ENCODE data around the gene TMEM51. TPM values are rescaled to one million over a fixed set of nuclear protein-coding genes. Genes with fewer than 3 reads are reported as not detected.
A peak's percentile ranks its signal among the peaks of the same experiment; 100 is the strongest.

TMEM51 gene
- total and polyA plus RNA-seq, 9 of the 15 experiments (the other 6 are each of a cell fraction or from before 2014, with no cell fraction given), result 0.06 to 1.4 (median 0.58) TPM

- H3K9me3 ChIP-seq (replicated peaks; ENCODE audit: control insufficient read depth, insufficient read depth, low read depth, low read length), result no peaks in the 10 kb centered on the region
- ATAC-seq, result no peak
- H3K36me3 ChIP-seq (ENCODE audit: control insufficient read depth, insufficient read depth, low read length), result no peaks in the 10 kb centered on the region
- no peak for DNase-seq (ENCODE audit: extremely low read depth in 1 of 4, low spot score in 3 of 4)
- no peak overlapping the region for H3K27ac ChIP-seq (ENCODE audit: extremely low read depth, low read depth, low read length)
- ChIA-PET CTCF (ENCODE audit: low intra/inter-chr PET ratio) (no interaction called here), POLR2A (no interaction called here)
- H3K4me1 ChIP-seq (replicated peaks in 1 of 2; ENCODE audit: control insufficient read depth in 2 of 2, insufficient read depth in 2 of 2, low read length in 2 of 2), result peaks cover 6 to 26% of the 10 kb centered on the region in 2 experiments
- intact Hi-C loops (cut with micrococcal nuclease) (loop anchor here (10.0 kb wide), 1 partner anchor 280 kb away; the partner anchor contains the start of gene CTRC), in situ Hi-C loops (cut with MboI) (no loop called here)
- no peak overlapping the region for H3K9ac ChIP-seq (ENCODE audit: insufficient read depth in 1 of 2, low read depth in 2 of 2, low read length in 2 of 2)
- no peak overlapping the region for H2AFZ ChIP-seq (ENCODE audit: low read depth, low read length)
- no TSS peak for BruUV-seq (replicated peaks)
- no peak overlapping the region for H3K4me3 ChIP-seq
- H3K27me3 ChIP-seq (ENCODE audit: control insufficient read depth in 2 of 2, insufficient read depth in 2 of 2, low read length in 2 of 2), result peaks cover 29 to 95% of the 10 kb centered on the region in 2 experiments
- H3K79me2 ChIP-seq (ENCODE audit: control insufficient read depth, insufficient read depth, low read length), result no peaks in the 10 kb centered on the region
- no peak for FAIRE-seq
- WGBS (ENCODE audit: insufficient coverage, low coverage, missing lambda C conversion rate), result 16% methylated on average over 5 of the region's 5 CpGs
- H4K20me1 ChIP-seq (replicated peaks; ENCODE audit: control insufficient read depth, insufficient read depth, low read length), result 0 out of 2 replicates have a peak, but pooled peaks cover 7% of the 10 kb centered on the region
- H3K4me2 ChIP-seq (ENCODE audit: insufficient read depth, low read length), result no peak overlapping the region
- no peaks in the 10 kb centered on the region for H3K9me1 ChIP-seq (ENCODE audit: control insufficient read depth, insufficient read depth, low read length)
- no peak for TF ChIP-seq HDAC1 (IDR thresholded peaks at IDR 0.05)
- TF ChIP-seq MEF2D (tag; conservative IDR thresholded peaks at IDR 0.05; ENCODE audit: low read depth), result no peak
- TF ChIP-seq EP400 (IDR thresholded peaks at IDR 0.05), result no peak
- no peak for TF ChIP-seq BACH1 (tag; IDR thresholded peaks at IDR 0.05)
- peak; percentile 60; the same call in 1 of the 2 replicates for TF ChIP-seq ESRRA (IDR thresholded peaks at IDR 0.05; ENCODE audit: borderline replicate concordance, low read depth)
- peak in 1 of 2 experiments; percentile 32; a peak in 2 of 4 replicates for TF ChIP-seq KDM1A (IDR thresholded peaks at IDR 0.05)
- TF ChIP-seq ZNF184 (CRISPR knock-in tag; IDR thresholded peaks at IDR 0.05), result no peak
- no peak for TF ChIP-seq TFE3 (CRISPR knock-in tag; IDR thresholded peaks at IDR 0.05)
- no peak for TF ChIP-seq MBD1 (CRISPR knock-in tag; IDR thresholded peaks at IDR 0.05)
- no peak for TF ChIP-seq ZNF217 (CRISPR knock-in tag; IDR thresholded peaks at IDR 0.05)
- TF ChIP-seq BCOR (IDR thresholded peaks at IDR 0.05), result peak; percentile 69; the same call in 1 of the 2 replicates
- TF ChIP-seq ZNF146 (CRISPR knock-in tag; IDR thresholded peaks at IDR 0.05; ENCODE audit: unreplicated experiment), result no peak
- no peak for TF ChIP-seq SIN3A (IDR thresholded peaks at IDR 0.05; ENCODE audit: borderline replicate concordance in 2 of 2, control insufficient read depth in 1 of 2, low read depth in 2 of 2, low read length in 2 of 2)
- TF ChIP-seq ETV1 (tag; conservative IDR thresholded peaks at IDR 0.05; ENCODE audit: low read depth), result no peak
- TF ChIP-seq, protein P1, sequence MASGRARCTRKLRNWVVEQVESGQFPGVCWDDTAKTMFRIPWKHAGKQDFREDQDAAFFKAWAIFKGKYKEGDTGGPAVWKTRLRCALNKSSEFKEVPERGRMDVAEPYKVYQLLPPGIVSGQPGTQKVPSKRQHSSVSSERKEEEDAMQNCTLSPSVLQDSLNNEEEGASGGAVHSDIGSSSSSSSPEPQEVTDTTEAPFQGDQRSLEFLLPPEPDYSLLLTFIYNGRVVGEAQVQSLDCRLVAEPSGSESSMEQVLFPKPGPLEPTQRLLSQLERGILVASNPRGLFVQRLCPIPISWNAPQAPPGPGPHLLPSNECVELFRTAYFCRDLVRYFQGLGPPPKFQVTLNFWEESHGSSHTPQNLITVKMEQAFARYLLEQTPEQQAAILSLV (tag; IDR thresholded peaks at IDR 0.05), result no peak
- no peak for TF ChIP-seq ZBTB7A (IDR thresholded peaks at IDR 0.05; ENCODE audit: borderline replicate concordance, control insufficient read depth, low read depth, low read length)
- peak; percentile 50; the same call in 1 of the 2 replicates for TF ChIP-seq CBX1 (IDR thresholded peaks at IDR 0.05; ENCODE audit: low read depth)
- TF ChIP-seq, protein P2, sequence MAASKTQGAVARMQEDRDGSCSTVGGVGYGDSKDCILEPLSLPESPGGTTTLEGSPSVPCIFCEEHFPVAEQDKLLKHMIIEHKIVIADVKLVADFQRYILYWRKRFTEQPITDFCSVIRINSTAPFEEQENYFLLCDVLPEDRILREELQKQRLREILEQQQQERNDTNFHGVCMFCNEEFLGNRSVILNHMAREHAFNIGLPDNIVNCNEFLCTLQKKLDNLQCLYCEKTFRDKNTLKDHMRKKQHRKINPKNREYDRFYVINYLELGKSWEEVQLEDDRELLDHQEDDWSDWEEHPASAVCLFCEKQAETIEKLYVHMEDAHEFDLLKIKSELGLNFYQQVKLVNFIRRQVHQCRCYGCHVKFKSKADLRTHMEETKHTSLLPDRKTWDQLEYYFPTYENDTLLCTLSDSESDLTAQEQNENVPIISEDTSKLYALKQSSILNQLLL (CRISPR knock-in tag; IDR thresholded peaks at IDR 0.05; ENCODE audit: borderline replicate concordance), result no peak
These were observed 1.6 kb downstream of the TMEM51 start for GRCh38 chr1:15155191-15155590.
